GM21619 (cell line): Measurements from ENCODE around the gene CIBAR2.

Experiments used
- ATAC-seq: cut with Tn5 transposase; IDR thresholded peaks from one replicate; pipeline ENCODE4 v1.9.1; 2021; ENCODE audit not compliant: unreplicated experiment

The CIBAR2 gene

DNA sequence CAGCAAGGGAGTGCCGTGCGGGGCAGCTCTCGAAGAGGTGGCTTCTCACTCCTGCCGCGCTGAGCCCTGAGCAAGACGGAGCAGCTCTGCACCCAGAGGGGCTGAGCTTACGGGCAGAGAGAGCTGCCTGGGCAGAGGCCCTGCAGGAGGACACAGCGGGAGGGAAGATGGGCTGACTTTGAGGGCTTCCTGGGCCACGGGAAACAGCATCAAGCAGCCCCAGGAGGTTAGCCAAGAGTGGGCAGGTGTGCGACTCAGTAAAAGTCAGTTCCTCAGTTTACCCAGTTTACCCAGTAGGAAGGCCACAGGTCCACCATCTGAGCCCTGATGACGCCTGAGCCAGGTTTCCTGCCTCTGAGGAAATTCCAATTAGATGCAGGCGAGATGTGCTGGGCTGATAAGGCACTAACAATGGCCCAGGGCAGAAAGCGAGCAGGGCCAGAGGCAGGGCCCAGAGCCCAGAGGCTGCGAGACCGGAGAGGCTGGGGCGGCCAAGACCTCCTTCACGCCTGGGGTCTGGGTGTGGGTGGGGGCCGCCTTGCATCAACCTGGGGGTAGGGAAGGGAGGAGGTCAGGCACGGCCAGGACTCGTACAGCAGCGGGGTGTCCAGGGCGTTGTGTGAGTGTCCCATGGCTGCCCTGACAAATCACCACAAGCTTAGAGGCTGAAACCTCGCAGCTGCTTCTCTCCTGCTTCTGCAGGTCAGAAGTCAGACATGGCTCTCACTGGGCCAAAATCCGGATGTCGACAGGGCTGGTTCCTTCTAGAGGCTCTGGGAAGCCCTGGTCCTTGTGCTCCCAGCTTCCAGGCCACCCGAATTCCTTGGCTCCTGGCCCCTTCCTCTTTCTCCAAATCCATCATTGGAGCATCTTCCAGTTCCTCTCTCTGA lies 32.0 kb upstream of the CIBAR2 start:
- ATAC-seq = no peak

- ATAC-seq = no peak
Measured at GRCh38 chr16:85142771-85143211, 30.5 kb upstream of the CIBAR2 start.

GRCh38 chr16:85142129-85142513 lies 29.8 kb upstream of the CIBAR2 start:
- no peak for ATAC-seq

- ATAC-seq = no peak
Measured at GRCh38 chr16:85141491-85142128, 29.3 kb upstream of the CIBAR2 start.

DNA sequence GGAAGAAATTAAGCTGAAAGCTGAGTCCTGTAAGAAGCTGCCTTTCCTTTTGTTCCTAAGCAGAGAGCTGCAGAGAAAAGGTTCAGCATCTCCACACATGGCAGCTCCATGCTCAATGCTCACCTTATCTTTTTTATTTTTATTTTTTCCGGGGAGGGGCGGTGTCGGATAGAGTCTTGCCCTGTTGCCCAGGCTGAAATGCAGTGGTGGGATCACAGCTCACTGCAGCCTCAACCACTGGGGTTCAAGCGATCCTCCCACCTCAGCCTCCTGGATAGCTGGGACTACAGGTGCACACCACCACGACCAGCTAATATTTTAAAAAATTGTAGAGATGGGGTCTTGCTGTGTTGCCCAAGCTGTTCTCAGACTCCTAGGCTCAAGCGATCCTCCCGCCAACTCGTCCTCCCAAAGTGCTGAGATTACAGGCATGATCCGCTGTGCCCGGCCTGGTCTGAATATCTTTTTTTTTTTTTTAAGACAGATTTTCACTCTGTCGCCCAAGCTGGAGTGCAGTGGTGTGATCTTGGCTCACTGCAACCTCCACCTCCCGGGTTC lies 28.3 kb upstream of the CIBAR2 start:
- ATAC-seq = no peak

DNA sequence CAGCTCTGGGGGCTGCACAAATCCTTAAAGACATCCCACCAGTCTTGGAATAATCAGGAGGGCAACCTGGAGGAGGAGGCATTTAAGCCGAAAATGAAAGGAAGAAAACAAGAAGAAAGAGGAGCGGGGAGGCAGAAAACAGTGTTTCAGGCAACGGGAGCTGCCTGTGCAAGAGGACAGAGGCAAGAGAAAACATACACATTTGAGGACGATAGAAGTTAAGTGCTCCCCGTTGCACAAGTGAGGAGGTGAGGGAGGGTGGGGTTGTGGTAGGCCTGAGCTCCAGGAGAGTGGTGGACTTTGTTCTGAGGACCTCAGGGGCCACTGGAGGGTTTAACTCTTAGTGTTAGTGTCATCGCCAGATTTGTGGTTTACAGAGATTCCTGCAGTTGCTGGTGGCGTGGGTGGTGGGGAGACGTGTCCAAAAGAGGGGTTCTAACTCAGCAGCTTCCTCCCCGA lies 27.6 kb upstream of the CIBAR2 start:
- ATAC-seq = no peak

GRCh38 chr16:85138825-85139627 lies 26.8 kb upstream of the CIBAR2 start:
- ATAC-seq = no peak

DNA sequence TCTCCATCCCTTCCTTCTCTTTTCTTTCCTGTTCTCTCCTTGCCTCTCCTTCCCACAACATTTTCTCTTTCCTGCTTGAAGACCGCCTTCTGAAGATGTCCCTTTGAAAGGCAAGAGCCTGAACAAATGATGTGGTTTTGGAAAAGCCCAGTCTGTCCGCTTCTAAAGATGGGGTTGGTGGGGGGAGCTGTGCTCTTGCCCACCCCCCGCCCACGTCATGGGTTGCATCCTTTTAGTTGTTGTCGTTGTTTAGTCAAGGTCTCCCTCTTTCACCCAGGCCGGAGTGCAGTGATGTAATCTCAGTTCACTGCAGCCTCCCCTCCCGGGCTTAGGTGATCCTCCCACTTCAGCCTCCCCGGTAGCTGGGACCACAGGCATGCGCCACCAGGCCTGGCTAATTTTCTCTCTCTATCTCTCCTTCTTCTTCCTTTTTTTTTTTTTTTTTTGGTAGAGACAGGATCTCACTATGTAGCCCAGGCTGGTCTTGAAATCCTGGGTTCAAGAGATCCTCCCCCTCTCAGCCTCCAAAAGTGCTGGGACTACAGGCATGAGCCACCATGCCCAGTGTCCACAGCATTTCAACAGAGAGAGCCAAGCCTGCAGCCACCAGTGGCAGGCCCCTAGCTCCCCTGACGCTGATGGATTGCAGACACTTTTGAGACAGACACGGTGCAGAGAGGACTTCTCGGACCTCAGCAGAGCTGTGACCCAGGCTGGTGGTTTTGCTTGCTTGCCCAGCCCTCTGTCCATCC lies 26.0 kb upstream of the CIBAR2 start:
- no peak for ATAC-seq

- ATAC-seq = no peak
Measured at GRCh38 chr16:85137323-85138072, 25.2 kb upstream of the CIBAR2 start.

DNA sequence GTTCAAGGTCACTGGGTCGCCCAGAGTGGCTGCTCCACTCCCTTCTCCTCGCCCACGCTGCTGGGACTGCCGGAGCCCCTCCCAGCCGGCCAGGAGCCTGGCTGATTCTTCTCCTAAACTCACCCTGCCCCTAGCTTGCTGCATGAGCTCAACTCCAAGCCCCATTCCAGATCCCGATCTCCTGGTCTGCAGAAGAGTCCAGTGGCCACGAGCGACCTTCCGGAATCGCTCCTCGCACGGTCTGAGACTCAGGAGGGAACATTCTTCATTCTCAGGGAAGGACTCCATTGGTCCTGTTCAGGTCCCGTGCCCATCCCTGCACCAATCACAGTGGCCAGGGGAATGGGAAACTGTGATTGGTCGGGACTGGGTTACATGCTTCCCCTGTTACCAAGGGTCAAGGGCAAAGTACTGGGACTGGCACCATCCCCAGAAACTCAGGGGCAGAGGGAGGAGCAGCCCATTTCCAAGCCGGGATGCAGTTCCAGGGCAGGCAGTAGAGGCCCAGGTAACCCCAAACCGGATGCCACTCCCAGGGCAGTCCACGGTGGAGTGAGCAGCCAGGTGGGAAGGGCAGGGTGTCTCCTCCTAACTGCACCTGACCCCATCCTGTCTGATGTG lies 24.5 kb upstream of the CIBAR2 start:
- no peak for ATAC-seq

DNA sequence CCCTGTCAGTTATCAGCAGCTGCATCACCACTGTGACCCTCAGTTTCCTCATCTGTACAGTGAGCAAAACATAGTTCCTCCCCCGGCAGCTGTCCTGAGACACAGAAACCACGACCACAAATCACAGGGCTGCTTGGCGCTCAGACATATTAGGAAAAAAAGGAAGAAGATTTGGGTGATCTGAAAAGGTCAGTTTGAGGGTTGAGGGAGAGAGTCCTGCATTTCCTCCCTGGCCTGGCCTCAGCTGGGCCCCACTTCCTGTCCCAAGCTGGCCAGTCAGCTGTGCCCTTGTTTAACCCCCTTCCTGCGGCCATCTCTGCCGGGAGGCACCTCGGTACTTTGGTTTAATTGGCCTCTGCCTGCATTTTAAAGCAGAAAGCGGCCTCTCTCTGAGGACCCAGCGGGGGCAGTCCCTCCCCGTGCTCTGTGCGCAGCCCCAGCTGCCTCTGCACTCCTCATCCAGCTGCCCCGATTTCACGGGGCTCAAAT lies 24.0 kb upstream of the CIBAR2 start:
- no peak for ATAC-seq

DNA sequence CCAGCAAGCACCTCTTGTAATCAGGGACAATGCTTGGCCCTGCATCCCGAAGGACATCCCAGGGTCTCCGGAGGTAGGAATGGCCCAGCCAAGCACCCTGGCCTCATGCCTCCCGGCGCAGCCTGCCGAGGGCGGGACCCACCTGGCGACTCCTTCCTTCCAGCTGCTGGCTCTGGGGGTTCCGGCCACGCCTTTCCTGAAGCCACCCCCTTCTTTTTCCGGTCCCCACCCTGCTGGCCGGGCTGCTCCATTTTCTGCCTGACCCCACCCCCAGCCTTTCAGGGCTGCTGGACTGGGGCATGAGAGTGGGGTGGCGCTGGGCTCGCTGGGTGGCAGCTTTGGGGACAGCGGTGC lies 22.5 kb upstream of the CIBAR2 start:
- ATAC-seq = no peak

DNA sequence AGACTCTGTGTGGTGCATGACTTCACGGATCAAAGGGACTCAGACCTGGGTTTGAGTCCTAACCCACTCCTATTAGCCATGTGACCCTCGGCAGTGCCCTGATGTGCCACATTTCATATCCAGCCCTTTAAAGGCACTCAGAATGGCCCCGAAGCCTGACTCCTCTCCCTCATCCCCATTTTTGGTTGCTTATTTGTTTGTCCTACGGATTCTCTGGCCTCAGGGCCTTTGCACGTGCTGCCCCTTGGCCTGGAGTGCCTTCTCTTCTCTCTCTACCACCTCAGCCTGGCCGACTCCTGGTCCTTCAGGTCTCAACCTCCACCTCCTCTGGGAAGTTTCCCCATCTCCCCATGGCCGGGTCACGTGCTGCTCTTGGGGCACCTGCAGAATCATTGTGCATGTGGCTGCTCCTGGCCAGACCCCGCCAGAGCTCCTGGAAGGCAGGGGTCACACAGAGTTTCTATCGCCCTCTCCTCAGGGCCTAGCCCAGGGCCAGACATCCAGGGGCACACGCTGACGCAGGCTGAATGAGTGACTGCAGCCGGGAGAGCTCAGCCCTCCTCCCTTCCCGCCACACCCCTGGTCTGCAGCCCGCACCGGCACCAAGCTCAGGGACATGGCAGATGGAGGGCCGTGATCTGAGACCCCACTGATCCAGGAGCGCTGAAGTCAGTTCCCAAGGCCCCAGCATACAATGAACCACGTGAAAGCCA lies 22.0 kb upstream of the CIBAR2 start:
- ATAC-seq = no peak

- ATAC-seq = no peak
Measured at GRCh38 chr16:85133290-85133599, 21.0 kb upstream of the CIBAR2 start.

DNA sequence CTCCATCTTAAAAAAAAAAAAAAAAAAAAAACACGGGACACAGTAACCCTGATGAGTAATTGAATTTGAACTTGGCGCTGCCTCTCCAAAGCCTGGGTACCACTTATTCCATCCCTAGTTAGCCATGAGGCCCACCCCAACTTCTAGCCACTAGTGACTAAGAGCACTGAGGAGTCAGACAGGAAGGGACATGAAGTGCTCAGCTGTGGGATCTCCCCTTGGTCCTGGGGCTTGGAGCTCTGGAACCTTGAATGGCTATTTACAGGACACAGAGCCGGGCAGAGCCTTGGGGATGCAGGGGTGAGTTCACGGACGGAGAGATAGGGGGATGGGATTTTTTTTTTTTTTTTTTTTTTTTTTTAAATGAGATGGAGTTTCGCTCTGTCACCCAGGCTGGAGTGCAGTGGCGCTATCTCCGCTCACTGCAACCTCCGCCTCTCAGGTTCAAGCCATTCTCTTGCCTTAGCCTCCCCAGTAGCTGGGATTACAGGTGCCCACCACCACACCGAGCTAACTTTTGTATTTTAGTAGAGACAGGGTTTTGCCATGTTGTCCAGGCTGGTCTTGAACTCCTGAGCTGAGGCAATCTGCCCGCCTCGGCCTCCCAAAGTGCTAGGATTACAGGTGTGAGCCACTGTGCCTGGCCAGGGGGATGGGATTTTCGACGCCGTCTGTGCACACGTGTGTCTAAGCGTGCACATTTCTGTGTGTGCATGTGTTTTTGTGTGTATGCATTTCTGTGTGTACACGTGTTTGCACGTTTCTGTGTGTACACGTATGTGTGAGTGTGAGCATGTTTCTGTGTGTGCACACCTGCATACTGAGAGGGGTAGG lies 20.4 kb upstream of the CIBAR2 start:
- ATAC-seq = no peak

- ATAC-seq = no peak
Measured at GRCh38 chr16:85130705-85131028, 18.4 kb upstream of the CIBAR2 start.

- no peak for ATAC-seq
Measured at GRCh38 chr16:85129876-85130704, 17.8 kb upstream of the CIBAR2 start.
